K562 (cell line): ENCODE measurements around the gene CRAT. TPM values are rescaled to one million over a fixed set of nuclear protein-coding genes. Genes with fewer than 3 reads are reported as not detected.
A peak's percentile ranks its signal among the peaks of the same experiment; 100 is the strongest.

ENCODE experiments used
- CBX3 ChIP-seq, 2 experiments: IDR thresholded peaks; 1 replicate in 1 of 2; 2 replicates in 1 of 2; pipeline ENCODE4 v1.6.1; 2012; ENCODE audit warnings: inconsistent platforms in 2 of 2, low read length in 2 of 2, borderline replicate concordance in 1 of 2, control low read depth in 1 of 2
- ETS2 ChIP-seq: IDR thresholded peaks from 2 replicates; pipeline ENCODE4 v1.6.1; 2016; ENCODE audit warnings: borderline replicate concordance, missing genetic modification characterization, mild to moderate bottlenecking, moderate library complexity, missing compliant biosample characterization; ENCODE audit not compliant: poor library complexity, severe bottlenecking
- FIP1L1 ChIP-seq: fragments of 200-400 bp; formaldehyde crosslinking; IDR thresholded peaks from 2 replicates; pipeline ENCODE4 v1.6.1; 2018; ENCODE audit warnings: mild to moderate bottlenecking, low read depth, low read length; ENCODE audit not compliant: poor library complexity, severe bottlenecking
- FOSL1 ChIP-seq: fragments of 200-800 bp; sonication (Bioruptor generic); conservative IDR thresholded peaks from 2 replicates; pipeline ENCODE4 v1.6.1; 2016; ENCODE audit warnings: missing genetic modification characterization, missing compliant biosample characterization
- FOXA3 ChIP-seq, 2 experiments: fragments of 450-650 bp in 1 of 2; sonication (generic) in 1 of 2; formaldehyde crosslinking; IDR thresholded peaks in 1 of 2; conservative IDR thresholded peaks in 1 of 2; 2 replicates each; pipeline versions ENCODE4 v1.4.0 to v1.8.0; 2020 to 2022; ENCODE audit warnings: mild to moderate bottlenecking in 2 of 2, missing genetic modification reagents in 1 of 2
- FOXK1 ChIP-seq: sonication (generic); formaldehyde crosslinking; IDR thresholded peaks from 2 replicates; pipeline ENCODE4 v1.8.0; 2022; ENCODE audit warnings: missing genetic modification reagents, mild to moderate bottlenecking, borderline replicate concordance
- HSF4 ChIP-seq: fragments of 250-450 bp; sonication (Bioruptor Pico); IDR thresholded peaks from 2 replicates; pipeline ENCODE4 v2.1.2; 2022; ENCODE audit warnings: mild to moderate bottlenecking, moderate library complexity, borderline replicate concordance
- KAT7 ChIP-seq: sonication (generic); formaldehyde crosslinking; IDR thresholded peaks from 2 replicates; pipeline ENCODE4 v1.8.0; 2022; ENCODE audit warnings: missing genetic modification reagents, mild to moderate bottlenecking, borderline replicate concordance
- KLF6 ChIP-seq: fragments of 250-450 bp; sonication (Bioruptor Pico); IDR thresholded peaks from 2 replicates; pipeline ENCODE4 v1.4.0; 2020; ENCODE audit warnings: mild to moderate bottlenecking, moderate library complexity, borderline replicate concordance
- MXI1 ChIP-seq: IDR thresholded peaks from 2 replicates; pipeline ENCODE4 v1.6.1; 2011; ENCODE audit warnings: low read depth, mild to moderate bottlenecking, improper control_type of control experiment, low read length
- NCOA2 ChIP-seq, 2 experiments: fragments of 450-650 bp; IDR thresholded peaks; 2 replicates each; pipeline ENCODE4 v1.6.1; 2018; ENCODE audit warnings: mild to moderate bottlenecking in 2 of 2, moderate library complexity in 1 of 2; ENCODE audit not compliant: partially characterized antibody in 2 of 2
- POLR2H ChIP-seq: IDR thresholded peaks from 2 replicates; pipeline ENCODE4 v1.6.1; 2016; ENCODE audit warnings: missing genetic modification characterization, low read depth, mild to moderate bottlenecking, control low read depth, missing compliant biosample characterization, moderate library complexity
- SMAD1 ChIP-seq: fragments of 150-350 bp; IDR thresholded peaks from 2 replicates; pipeline ENCODE4 v1.6.1; 2014; ENCODE audit warnings: low read length, low read depth; ENCODE audit not compliant: partially characterized antibody
- TCF7 ChIP-seq: sonication (generic); IDR thresholded peaks from 2 replicates; pipeline ENCODE4 v1.6.1; 2016; ENCODE audit warnings: antibody characterized with exemption, borderline replicate concordance
- ZBTB17 ChIP-seq: fragments of 450-650 bp; formaldehyde crosslinking; IDR thresholded peaks from 2 replicates; pipeline ENCODE4 v1.4.0; 2020; ENCODE audit warnings: mild to moderate bottlenecking
- ZNF140 ChIP-seq: fragments of 250-450 bp; sonication (Bioruptor Pico); IDR thresholded peaks from 2 replicates; pipeline ENCODE4 v1.8.0; 2021; ENCODE audit warnings: moderate library complexity, mild to moderate bottlenecking, inconsistent platforms
- ZNF324 ChIP-seq: fragments of 250-450 bp; sonication (Bioruptor Pico); IDR thresholded peaks from 2 replicates; pipeline ENCODE4 v1.4.0; 2020; ENCODE audit warnings: mild to moderate bottlenecking
- ZNF444 ChIP-seq: fragments of 250-450 bp; sonication (Bioruptor Pico); IDR thresholded peaks from 2 replicates; pipeline ENCODE4 v1.4.0; 2020; ENCODE audit warnings: mild to moderate bottlenecking, moderate library complexity
- ZNF780A ChIP-seq: fragments of 250-450 bp; sonication (Bioruptor Pico); IDR thresholded peaks from 2 replicates; pipeline ENCODE4 v1.5.0; 2021; ENCODE audit warnings: mild to moderate bottlenecking
- polyA plus RNA-seq, 8 experiments: library from polyadenylated mRNA; depleted of rRNA in 4 of 8; stranded (reverse) in 5 of 8; unstranded in 3 of 8; fragments of >200 nt; fragmentation: Nextera tagmentation in 2 of 8; fragmentation: Illumina TruSeq in 1 of 8; extraction: Ambion mirVana in 2 of 8; extraction: Trizol in 1 of 8; gene quantifications; 2 replicates each; pipeline versions ENCODE4 v1.2.1 to v1.2.3, GENCODE V29; 2011 to 2014; ENCODE audit warnings: inconsistent platforms in 1 of 8, missing spikeins in 1 of 8
- total RNA-seq, 7 experiments: library from RNA; depleted of rRNA in 6 of 7; stranded (reverse); fragments of >200 nt in 6 of 7; fragmentation: Illumina TruSeq in 2 of 7; extraction: Trizol in 2 of 7; gene quantifications; 2 replicates each; pipeline versions ENCODE4 v1.2.1 to v1.2.3, GENCODE V29; 2011 to 2021; ENCODE audit warnings: low replicate concordance in 1 of 7
- TF ChIP-seq, protein P1 (sequence below), 2 experiments: fragments of 450-650 bp in 1 of 2; sonication (generic) in 1 of 2; formaldehyde crosslinking in 1 of 2; IDR thresholded peaks in 1 of 2; conservative IDR thresholded peaks in 1 of 2; 2 replicates each; pipeline versions ENCODE4 v1.6.1 to v1.8.1; 2016 to 2023; ENCODE audit warnings: mild to moderate bottlenecking in 2 of 2, moderate library complexity in 2 of 2, inconsistent platforms in 1 of 2, missing genetic modification reagents in 1 of 2
- TF ChIP-seq, protein P2 (sequence below): sonication (generic); formaldehyde crosslinking; IDR thresholded peaks from 2 replicates; pipeline ENCODE4 v1.8.1; 2023; ENCODE audit warnings: mild to moderate bottlenecking, missing genetic modification reagents
- TF ChIP-seq, protein P3 (sequence below): IDR thresholded peaks from 2 replicates; pipeline ENCODE4 v1.6.1; 2014; ENCODE audit warnings: antibody characterized with exemption

CRAT gene
- total and polyA plus RNA-seq, 9 of the 15 experiments (the other 6 are each of a cell fraction or from before 2014, with no cell fraction given) = 0.20 to 13.8 (median 5.4) TPM

DNA sequence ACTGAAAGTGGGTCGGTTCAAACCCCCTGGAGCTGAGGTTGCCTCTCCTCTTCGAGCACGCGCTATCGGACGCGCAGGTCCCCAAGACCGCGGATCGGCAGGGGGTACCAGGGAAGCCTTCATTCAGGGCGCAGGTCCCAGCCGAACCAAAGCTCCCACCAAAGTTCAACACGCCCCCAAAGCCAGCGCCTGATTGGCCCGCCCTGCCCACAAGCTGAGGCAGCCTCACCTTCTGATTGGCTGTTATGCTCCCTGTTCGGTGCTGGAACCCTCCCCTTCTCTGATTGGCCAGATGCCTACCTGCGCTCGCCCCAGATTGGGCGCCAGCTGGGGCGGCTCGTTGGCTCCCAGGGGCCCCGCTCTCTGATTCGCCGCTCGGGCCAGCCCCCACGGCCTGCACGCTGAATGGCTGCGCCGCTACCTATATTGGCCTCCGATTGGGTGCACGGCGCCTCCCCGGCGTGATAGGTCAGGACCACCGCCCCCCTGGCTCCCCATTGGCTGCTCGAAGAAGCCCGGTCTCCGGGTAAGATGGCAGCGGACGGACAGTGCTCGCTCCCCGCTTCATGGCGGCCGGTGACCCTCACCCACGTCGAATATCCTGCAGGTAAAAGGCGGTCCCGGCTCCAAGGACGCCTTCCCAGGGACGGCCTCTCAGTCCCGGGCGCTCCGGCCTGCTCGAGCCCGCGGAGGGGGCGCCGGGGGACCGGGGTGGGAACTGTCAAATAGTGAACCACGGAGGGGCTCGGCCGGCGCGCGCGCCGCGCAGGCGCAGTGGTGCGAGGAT, 29.8 kb downstream of the CRAT start, which contains the start of gene DOLPP1 (continued):
- no peak for TF ChIP-seq ETS2 (tag)
- TF ChIP-seq, protein P1, sequence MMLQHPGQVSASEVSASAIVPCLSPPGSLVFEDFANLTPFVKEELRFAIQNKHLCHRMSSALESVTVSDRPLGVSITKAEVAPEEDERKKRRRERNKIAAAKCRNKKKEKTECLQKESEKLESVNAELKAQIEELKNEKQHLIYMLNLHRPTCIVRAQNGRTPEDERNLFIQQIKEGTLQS (IDR thresholded peaks at IDR 0.05) = no peak
- TF ChIP-seq, protein P1 (CRISPR knock-in tag; conservative IDR thresholded peaks at IDR 0.05) = no peak
- TF ChIP-seq NCOA2 (IDR thresholded peaks at IDR 0.05; ENCODE audit: partially characterized antibody in 2 of 2) = no peak
- TF ChIP-seq CBX3 (IDR thresholded peaks at IDR 0.05; ENCODE audit: borderline replicate concordance in 1 of 2, low read length in 2 of 2) = 0 out of 3 replicates have a peak, but pooled peaks of 1 of the 2 experiments have one; percentile 4
- TF ChIP-seq POLR2H = no peak; the same call in 1 of the 2 replicates
- TF ChIP-seq FOXK1 (CRISPR knock-in tag) = no peak
- no peak for TF ChIP-seq FOXA3 (CRISPR knock-in tag; conservative IDR thresholded peaks at IDR 0.05 in 1 of 2, IDR thresholded peaks at IDR 0.05 in 1 of 2)
- 0 out of 2 replicates have a peak, but pooled peaks have one; percentile 48 for TF ChIP-seq ZNF444 (CRISPR knock-in tag)
- TF ChIP-seq SMAD1 = peak; percentile 49
- TF ChIP-seq, protein P2, sequence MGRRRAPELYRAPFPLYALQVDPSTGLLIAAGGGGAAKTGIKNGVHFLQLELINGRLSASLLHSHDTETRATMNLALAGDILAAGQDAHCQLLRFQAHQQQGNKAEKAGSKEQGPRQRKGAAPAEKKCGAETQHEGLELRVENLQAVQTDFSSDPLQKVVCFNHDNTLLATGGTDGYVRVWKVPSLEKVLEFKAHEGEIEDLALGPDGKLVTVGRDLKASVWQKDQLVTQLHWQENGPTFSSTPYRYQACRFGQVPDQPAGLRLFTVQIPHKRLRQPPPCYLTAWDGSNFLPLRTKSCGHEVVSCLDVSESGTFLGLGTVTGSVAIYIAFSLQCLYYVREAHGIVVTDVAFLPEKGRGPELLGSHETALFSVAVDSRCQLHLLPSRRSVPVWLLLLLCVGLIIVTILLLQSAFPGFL (CRISPR knock-in tag) = no peak
- TF ChIP-seq ZNF780A (CRISPR knock-in tag) = no peak
- TF ChIP-seq FOSL1 (tag) = 0 out of 2 replicates have a peak, but pooled peaks have one; percentile 19
- no peak for TF ChIP-seq ZNF324 (CRISPR knock-in tag)
- peak; percentile 61; the same call in 1 of the 2 replicates for TF ChIP-seq KLF6 (CRISPR knock-in tag)
- TF ChIP-seq ZNF140 = no peak
- no peak for TF ChIP-seq TCF7
- no peak for TF ChIP-seq MXI1
- no peak for TF ChIP-seq HSF4 (CRISPR knock-in tag)
- no peak for TF ChIP-seq FIP1L1
- TF ChIP-seq, protein P3, sequence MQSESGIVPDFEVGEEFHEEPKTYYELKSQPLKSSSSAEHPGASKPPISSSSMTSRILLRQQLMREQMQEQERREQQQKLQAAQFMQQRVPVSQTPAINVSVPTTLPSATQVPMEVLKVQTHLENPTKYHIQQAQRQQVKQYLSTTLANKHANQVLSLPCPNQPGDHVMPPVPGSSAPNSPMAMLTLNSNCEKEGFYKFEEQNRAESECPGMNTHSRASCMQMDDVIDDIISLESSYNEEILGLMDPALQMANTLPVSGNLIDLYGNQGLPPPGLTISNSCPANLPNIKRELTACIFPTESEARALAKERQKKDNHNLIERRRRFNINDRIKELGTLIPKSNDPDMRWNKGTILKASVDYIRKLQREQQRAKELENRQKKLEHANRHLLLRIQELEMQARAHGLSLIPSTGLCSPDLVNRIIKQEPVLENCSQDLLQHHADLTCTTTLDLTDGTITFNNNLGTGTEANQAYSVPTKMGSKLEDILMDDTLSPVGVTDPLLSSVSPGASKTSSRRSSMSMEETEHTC = no peak
- TF ChIP-seq KAT7 (CRISPR knock-in tag) = no peak
- TF ChIP-seq ZBTB17 (CRISPR knock-in tag) = no peak
